Measurements from ENCODE around the gene CD19. TPM values are rescaled to one million over a fixed set of nuclear protein-coding genes. Genes with fewer than 3 reads are reported as not detected.

Gene CD19
- total RNA-seq, 6 experiments from 2014 or later = not detected

DNA sequence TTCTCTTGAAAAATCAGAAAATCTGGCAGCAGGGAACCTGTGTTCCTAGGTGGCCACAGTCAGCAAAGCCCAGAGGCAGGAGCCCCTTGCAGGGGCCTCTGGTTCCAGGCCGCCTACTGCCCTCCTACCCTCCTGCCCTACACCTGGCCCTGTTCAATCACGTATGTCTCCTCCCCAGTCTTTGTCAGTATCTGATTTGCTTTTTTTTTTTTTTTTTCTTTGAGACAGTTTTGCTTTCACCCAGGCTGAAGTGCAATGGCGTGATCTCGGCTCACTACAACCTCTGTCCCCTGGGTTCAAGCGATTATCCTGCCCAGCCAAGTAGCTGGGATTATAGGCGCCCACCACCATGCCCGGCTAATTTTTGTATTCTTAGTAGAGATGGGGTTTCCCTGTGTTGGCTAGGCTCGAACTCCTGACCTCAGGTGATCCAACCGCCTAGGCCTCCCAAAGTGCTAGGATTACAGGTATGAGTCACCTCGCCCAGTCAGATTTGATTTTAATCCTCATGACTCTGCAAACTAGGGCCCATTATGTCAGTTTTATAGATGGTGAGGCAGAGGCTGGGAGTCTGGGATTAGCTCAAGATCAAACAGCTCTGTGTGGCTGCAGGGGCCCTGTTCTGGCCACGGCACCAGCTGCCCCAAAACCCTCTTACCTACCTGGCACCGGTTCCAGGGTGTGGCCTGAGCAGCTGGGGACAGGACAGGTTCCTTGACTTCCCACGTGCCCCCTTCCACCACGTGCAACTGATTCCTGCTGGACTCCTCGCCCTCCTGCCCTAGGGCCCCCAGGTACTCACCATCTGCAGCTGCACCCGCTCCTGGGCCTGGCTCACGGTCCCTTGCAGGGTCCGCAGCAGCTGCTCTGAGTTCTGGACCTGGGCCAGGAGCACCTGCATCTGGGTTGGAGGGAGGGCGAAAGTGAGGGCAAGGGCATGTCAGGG, 21.4 kb upstream of the CD19 start:
- Mint-ChIP-seq H3K27me3 (ENCODE audit: insufficient read depth) (peaks cover 4% of the 10 kb centered on the region), H3K36me3 (ENCODE audit: low read depth) (peaks cover 9% of the 10 kb centered on the region), H3K27ac (no peak overlapping the region), H3K4me1 (ENCODE audit: low read depth) (peaks cover 8% of the 10 kb centered on the region), H3K9me3 (no peaks in the 10 kb centered on the region), H3K4me3 (no peak overlapping the region)
- DNase-seq = peak; percentile 37
- TF ChIP-seq, protein P1, sequence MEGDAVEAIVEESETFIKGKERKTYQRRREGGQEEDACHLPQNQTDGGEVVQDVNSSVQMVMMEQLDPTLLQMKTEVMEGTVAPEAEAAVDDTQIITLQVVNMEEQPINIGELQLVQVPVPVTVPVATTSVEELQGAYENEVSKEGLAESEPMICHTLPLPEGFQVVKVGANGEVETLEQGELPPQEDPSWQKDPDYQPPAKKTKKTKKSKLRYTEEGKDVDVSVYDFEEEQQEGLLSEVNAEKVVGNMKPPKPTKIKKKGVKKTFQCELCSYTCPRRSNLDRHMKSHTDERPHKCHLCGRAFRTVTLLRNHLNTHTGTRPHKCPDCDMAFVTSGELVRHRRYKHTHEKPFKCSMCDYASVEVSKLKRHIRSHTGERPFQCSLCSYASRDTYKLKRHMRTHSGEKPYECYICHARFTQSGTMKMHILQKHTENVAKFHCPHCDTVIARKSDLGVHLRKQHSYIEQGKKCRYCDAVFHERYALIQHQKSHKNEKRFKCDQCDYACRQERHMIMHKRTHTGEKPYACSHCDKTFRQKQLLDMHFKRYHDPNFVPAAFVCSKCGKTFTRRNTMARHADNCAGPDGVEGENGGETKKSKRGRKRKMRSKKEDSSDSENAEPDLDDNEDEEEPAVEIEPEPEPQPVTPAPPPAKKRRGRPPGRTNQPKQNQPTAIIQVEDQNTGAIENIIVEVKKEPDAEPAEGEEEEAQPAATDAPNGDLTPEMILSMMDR (IDR thresholded peaks at IDR 0.05) = no peak

GRCh38 chr16:28912558-28912957, 19.2 kb upstream of the CD19 start:
- H3K4me1 Mint-ChIP-seq (ENCODE audit: low read depth) = peaks cover 8% of the 10 kb centered on the region
- peak overlapping the region; percentile 21; the same call in 1 of the 2 replicates for H3K27ac Mint-ChIP-seq
- DNase-seq = no peak
- peaks cover 4% of the 10 kb centered on the region for H3K27me3 Mint-ChIP-seq (ENCODE audit: insufficient read depth)
- H3K4me3 Mint-ChIP-seq = no peak overlapping the region
- H3K36me3 Mint-ChIP-seq (ENCODE audit: low read depth) = peaks cover 20% of the 10 kb centered on the region
- TF ChIP-seq, protein P1 (IDR thresholded peaks at IDR 0.05) = no peak
- no peaks in the 10 kb centered on the region for H3K9me3 Mint-ChIP-seq

- Mint-ChIP-seq H3K9me3 (no peaks in the 10 kb centered on the region), H3K36me3 (ENCODE audit: low read depth) (peaks cover 20% of the 10 kb centered on the region), H3K4me1 (ENCODE audit: low read depth) (peaks cover 8% of the 10 kb centered on the region), H3K27ac (no peak overlapping the region), H3K4me3 (no peak overlapping the region), H3K27me3 (ENCODE audit: insufficient read depth) (peaks cover 4% of the 10 kb centered on the region)
- no peak for DNase-seq
- TF ChIP-seq, protein P1 (IDR thresholded peaks at IDR 0.05) = no peak
Observed at GRCh38 chr16:28913946-28914724, 17.6 kb upstream of the CD19 start.

DNA sequence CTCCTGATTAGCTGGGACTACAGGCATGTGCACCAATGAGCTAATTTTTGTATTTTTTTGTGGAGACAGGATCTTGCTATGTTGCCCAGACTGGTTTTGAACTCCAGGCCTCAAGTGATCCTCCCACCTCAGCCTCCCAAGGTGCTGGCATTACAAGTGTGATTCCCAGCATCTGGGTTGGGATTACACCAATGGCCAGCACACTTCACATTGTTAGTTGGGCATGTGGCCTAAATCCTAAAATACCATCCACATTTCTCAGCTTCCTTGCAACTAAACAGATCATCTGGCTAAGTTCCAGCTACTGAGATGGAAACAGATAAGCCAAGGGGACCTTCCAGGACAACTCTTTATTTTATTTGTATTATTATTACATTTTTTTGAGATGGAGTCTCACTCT, 16.6 kb upstream of the CD19 start:
- peaks cover 4% of the 10 kb centered on the region for H3K27me3 Mint-ChIP-seq (ENCODE audit: insufficient read depth)
- H3K4me3 Mint-ChIP-seq = no peak overlapping the region
- peak; percentile 79 for DNase-seq
- H3K36me3 Mint-ChIP-seq (ENCODE audit: low read depth) = peaks cover 20% of the 10 kb centered on the region
- peaks cover 8% of the 10 kb centered on the region for H3K4me1 Mint-ChIP-seq (ENCODE audit: low read depth)
- 0 out of 2 replicates have a peak overlapping the region, but pooled peaks have one; percentile 43 for H3K27ac Mint-ChIP-seq
- TF ChIP-seq, protein P1 (IDR thresholded peaks at IDR 0.05) = no peak
- H3K9me3 Mint-ChIP-seq = no peaks in the 10 kb centered on the region

GRCh38 chr16:28917095-28917494, 14.7 kb upstream of the CD19 start:
- peaks cover 4% of the 10 kb centered on the region for H3K27me3 Mint-ChIP-seq (ENCODE audit: insufficient read depth)
- no peaks in the 10 kb centered on the region for H3K9me3 Mint-ChIP-seq
- H3K4me1 Mint-ChIP-seq (ENCODE audit: low read depth) = peaks cover 8% of the 10 kb centered on the region
- H3K4me3 Mint-ChIP-seq = no peak overlapping the region; the same call in 1 of the 2 replicates
- peaks cover 26% of the 10 kb centered on the region for H3K36me3 Mint-ChIP-seq (ENCODE audit: low read depth)
- no peak overlapping the region for H3K27ac Mint-ChIP-seq
- no peak for DNase-seq
- TF ChIP-seq, protein P1 (IDR thresholded peaks at IDR 0.05) = no peak
